ENCODE results near the gene HIGD1A.

HIGD1A gene

DNA sequence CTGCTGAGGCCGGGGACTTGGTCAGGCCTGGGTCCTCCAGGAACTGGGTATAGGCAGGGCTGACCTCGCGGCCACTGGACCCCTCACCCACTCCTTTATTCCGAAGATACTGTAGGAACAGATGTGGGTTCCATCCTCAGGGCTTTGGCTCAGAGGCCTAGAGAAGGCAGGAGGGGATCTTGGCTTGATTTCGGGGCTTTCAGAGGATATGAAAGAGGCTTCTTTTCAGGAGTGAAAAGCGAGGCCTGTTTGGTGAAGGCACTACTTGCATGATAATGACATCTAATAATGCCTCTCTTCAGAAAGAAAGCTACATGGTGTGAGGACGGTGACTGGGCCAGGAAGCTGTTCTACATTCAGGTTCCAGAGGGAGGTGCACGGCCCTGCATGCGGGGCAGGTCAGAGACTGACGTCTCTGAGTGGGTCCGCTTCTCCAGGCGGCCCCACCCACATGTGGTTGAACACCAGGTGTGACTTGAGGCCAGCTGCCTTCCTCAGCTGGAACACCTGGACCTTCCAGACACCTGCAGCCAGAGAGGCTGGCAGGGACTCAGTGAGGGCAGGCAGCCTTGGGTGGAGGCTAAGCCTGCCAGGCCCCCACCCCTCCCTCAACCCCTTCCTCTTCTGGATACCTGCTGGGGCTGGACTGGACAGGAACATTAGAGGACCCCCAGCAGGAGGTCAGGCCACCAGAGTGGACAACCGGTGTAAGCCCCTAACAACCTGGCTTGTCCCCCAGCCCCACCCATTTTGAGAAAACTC is 70.6 kb downstream of the HIGD1A start:
- TF ChIP-seq, protein P1, sequence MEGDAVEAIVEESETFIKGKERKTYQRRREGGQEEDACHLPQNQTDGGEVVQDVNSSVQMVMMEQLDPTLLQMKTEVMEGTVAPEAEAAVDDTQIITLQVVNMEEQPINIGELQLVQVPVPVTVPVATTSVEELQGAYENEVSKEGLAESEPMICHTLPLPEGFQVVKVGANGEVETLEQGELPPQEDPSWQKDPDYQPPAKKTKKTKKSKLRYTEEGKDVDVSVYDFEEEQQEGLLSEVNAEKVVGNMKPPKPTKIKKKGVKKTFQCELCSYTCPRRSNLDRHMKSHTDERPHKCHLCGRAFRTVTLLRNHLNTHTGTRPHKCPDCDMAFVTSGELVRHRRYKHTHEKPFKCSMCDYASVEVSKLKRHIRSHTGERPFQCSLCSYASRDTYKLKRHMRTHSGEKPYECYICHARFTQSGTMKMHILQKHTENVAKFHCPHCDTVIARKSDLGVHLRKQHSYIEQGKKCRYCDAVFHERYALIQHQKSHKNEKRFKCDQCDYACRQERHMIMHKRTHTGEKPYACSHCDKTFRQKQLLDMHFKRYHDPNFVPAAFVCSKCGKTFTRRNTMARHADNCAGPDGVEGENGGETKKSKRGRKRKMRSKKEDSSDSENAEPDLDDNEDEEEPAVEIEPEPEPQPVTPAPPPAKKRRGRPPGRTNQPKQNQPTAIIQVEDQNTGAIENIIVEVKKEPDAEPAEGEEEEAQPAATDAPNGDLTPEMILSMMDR (IDR thresholded peaks at IDR 0.05; ENCODE audit: low read depth, low read length), result no peak
- H3K4me3 ChIP-seq (ENCODE audit: low read depth, low read length), result no peak overlapping the region

All from WI38 (cell line).